ENCODE data around the gene GNRH2.

DNA sequence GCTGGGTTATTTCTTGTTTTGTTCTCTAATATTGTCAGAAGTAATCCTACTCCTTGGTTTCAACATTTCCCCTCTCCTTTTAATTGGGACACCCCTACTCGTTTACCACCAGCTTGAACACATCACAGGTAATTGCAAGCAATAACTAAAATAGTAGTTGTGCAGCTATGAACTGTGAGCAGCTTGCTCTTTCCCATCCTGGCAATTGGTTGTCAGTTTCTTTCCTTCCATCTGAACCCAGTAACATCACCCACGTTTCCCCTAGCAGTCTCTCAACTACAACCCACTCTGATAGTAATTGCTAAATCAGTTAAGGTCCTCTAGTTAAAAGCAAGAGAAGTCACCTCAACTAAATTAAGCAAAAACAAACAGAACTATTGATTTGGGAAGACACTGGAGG, 47.6 kb upstream of the GNRH2 start:
- TF ChIP-seq EZH2 (IDR thresholded peaks at IDR 0.05; ENCODE audit: insufficient read depth, poor library complexity, severe bottlenecking) (no peak), EZH2phosphoT487 (IDR thresholded peaks at IDR 0.05; ENCODE audit: insufficient read depth, low read depth) (no peak)
